Adrenal gland (tissue), 12 donors: ENCODE results near the gene CYP4V2. TPM values are rescaled to one million over a fixed set of nuclear protein-coding genes. Genes with fewer than 3 reads are reported as not detected.
A peak's percentile ranks its signal among the peaks of the same experiment; 100 is the strongest.

Experiments used
- DNase-seq, 7 donors: peaks; one replicate each; pipeline ENCODE4 v3.0.0-alpha.2; 2019 to 2020
- H3K27ac ChIP-seq, 5 donors: fragments of 200-600 bp; sonication (generic) in 4 of 5; 1 replicate in 3 of 5; 2 replicates in 2 of 5; pipeline versions ENCODE4 v1.5.1 to v1.8.0; 2016 to 2020; ENCODE audit warnings: mild to moderate bottlenecking in 1 of 5
- H3K27me3 ChIP-seq: fragments of 200-600 bp; 2 replicates; pipeline ENCODE4 v1.8.0; 2021
- H3K36me3 ChIP-seq, 2 donors: fragments of 200-600 bp; replicated peaks in 1 of 2; 1 replicate in 1 of 2; 2 replicates in 1 of 2; pipeline versions ENCODE4 v1.5.1 to v1.8.0; 2018 to 2022
- H3K4me1 ChIP-seq, 2 donors: fragments of 200-600 bp; replicated peaks in 1 of 2; 1 replicate in 1 of 2; 2 replicates in 1 of 2; pipeline versions ENCODE4 v1.5.1 to v1.8.0; 2018 to 2021
- H3K4me3 ChIP-seq, 4 donors: fragments of 200-600 bp; sonication (generic) in 3 of 4; one replicate each; pipeline ENCODE4 v1.5.1; 2016 to 2018
- H3K9me3 ChIP-seq, 3 donors: fragments of 200-600 bp; sonication (generic) in 1 of 3; replicated peaks in 1 of 3; 1 replicate in 2 of 3; 2 replicates in 1 of 3; pipeline versions ENCODE4 v1.5.1 to v1.8.0; 2016 to 2021
- CTCF ChIP-seq, 6 experiments: fragments of 450-650 bp in 4 of 6; fragments of 200-600 bp in 2 of 6; sonication (generic) in 1 of 6; IDR thresholded peaks; 1 replicate in 5 of 6; 2 replicates in 1 of 6; pipeline versions ENCODE4 v1.5.1 to v1.8.0; 2016 to 2021; ENCODE audit warnings: antibody characterized with exemption in 6 of 6, mild to moderate bottlenecking in 2 of 6, moderate library complexity in 1 of 6
- POLR2A ChIP-seq, 2 donors: fragments of 450-650 bp; IDR thresholded peaks; one replicate each; pipeline ENCODE4 v1.6.1; 2017; ENCODE audit warnings: antibody characterized with exemption in 2 of 2, mild to moderate bottlenecking in 2 of 2, moderate library complexity in 1 of 2
- WGBS, 4 donors: extraction: QIAGEN DNeasy Blood & Tissue Kit in 2 of 4; methylation state at CpG; one replicate each; pipeline versions ENCODE4 v1.1.5 to v1.1.7; 2013 to 2017; 5-methylcytosine and 5-hydroxymethylcytosine counted together
- intact Hi-C, 2 donors: fragments of 100-400 bp; cut with DNase I; formaldehyde crosslinking; loops; one replicate each; pipeline versions ENCODE4 v1.14.1 to v1.15.0; 2022 to 2023
- polyA plus RNA-seq, 3 donors: library from polyadenylated mRNA; stranded (reverse); fragments of 200-250 nt in 2 of 3; fragments of 350-450 nt in 1 of 3; fragmentation: Illumina TruSeq in 1 of 3; extraction: RNeasy Lipid Tissue Mini Kit (QIAGEN cat#74804) in 1 of 3; gene quantifications; one replicate each; pipeline ENCODE4 v1.2.3, GENCODE V29; 2013 to 2014
- total RNA-seq, 9 donors: library from RNA; depleted of rRNA in 4 of 9; stranded (reverse); fragments of >200 nt in 4 of 9; fragments of 120-200 nt in 1 of 9; fragmentation: NEBNext Ultra II Directional in 1 of 9; extraction: Animal tissue kit (Norgen Biotek cat#: 25700) in 1 of 9; gene quantifications; one replicate each; pipeline versions ENCODE4 v1.1.0 to v1.2.4, GENCODE V29; 2013 to 2023
- donor health status: healthy with polysubstance abuse.
- donor health status: Bipolar disorder and iron deficiency.
- donor health status: DM: yes; HTN: yes; CAD: no.
- donor health status: DM: no; HTN: no; CAD: no.
- donor health status: DM: no; HTN: no; CAD: no.
- donor health status: DM: yes; HTN: yes; CAD: no.

The CYP4V2 gene
- total and polyA plus RNA-seq, 12 donors = 11.5 to 106 (median 61.0) TPM

GRCh38 chr4:186146458-186146857 is 44.9 kb upstream of the CYP4V2 start:
- Histone ChIP-seq H3K4me3 (no peak overlapping the region), H3K36me3 (no peaks in the 10 kb centered on the region), H3K9me3 (no peaks in the 10 kb centered on the region), H3K4me1 (peaks cover 8 to 16% of the 10 kb centered on the region in 2 donors), H3K27ac (no peak overlapping the region), H3K27me3 (no peaks in the 10 kb centered on the region)
- WGBS, 4 donors = 70 to 83% (median 80%) methylated on average over 9 of the region's 9 CpGs
- TF ChIP-seq CTCF (IDR thresholded peaks at IDR 0.05) (no peak), POLR2A (IDR thresholded peaks at IDR 0.05) (no peak)
- DNase-seq = no peak
- intact Hi-C loops = no loop called here

DNA sequence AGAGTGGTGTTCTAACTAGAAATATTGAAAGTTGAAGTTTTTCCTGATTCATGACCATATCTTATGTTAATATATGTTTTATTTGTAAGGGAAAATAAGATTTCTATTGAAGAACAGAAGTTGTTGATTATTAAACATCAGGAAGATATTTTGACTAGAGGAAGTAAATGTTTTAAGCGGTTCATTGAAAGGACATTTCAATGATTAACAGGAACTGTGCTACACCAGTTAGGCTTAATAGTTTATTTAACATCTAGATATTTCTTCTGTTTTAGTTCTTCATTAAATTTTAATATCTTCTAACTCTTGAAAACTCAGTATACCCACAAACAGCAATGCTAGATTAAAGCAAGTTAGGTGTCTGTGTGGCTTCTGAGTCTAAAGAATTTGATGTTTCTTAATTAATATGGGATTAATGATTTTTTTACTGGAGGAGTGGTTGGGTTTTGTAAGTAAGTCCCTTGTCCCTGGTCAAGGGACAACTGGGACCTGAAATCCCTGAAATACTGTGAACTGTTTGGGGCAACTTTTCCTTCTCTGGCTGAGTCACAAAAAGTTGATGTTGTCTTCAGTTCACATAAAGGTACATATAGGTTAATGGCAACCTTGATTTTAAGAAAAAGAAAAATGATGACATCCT is 42.9 kb upstream of the CYP4V2 start:
- H3K4me1 ChIP-seq = peaks cover 8 to 16% of the 10 kb centered on the region in 2 donors
- TF ChIP-seq POLR2A (IDR thresholded peaks at IDR 0.05) = no peak
- no peak for TF ChIP-seq CTCF (IDR thresholded peaks at IDR 0.05)
- 88 to 94% (median 90%) methylated on average over 1 of the region's 1 CpG for WGBS, 4 donors
- intact Hi-C loops = no loop called here
- H3K9me3 ChIP-seq = no peaks in the 10 kb centered on the region
- no peak overlapping the region for H3K4me3 ChIP-seq
- no peaks in the 10 kb centered on the region for H3K36me3 ChIP-seq
- H3K27ac ChIP-seq = no peak overlapping the region
- DNase-seq = no peak
- no peaks in the 10 kb centered on the region for H3K27me3 ChIP-seq

DNA sequence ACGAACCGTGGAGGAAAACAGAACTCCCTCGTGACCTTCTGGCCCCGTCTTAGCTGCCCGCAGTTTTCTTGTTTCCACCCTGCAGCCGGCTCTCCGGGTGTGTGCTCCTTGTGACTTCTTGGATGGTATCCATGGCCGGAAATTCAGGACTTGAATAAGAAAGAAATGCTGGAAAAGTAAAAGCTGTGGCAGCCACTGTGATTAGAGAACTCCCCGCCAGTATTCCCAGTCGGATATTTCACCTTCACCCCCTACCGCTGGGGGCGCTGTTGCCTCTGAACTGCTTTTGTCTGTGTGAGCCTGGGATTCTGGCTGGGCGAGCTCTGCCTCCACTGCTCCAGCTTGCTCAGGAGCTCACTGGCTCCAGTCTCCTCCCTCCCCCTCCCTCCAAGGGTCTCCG is 41.5 kb upstream of the CYP4V2 start:
- intact Hi-C loops = no loop called here
- peaks cover 0 to 11% of the 10 kb centered on the region in 2 donors for H3K4me1 ChIP-seq
- H3K27me3 ChIP-seq = no peaks in the 10 kb centered on the region
- DNase-seq = peak; percentile 24 to 78 (median 52)
- TF ChIP-seq CTCF (IDR thresholded peaks at IDR 0.05) = peak in 3 of 6 experiments; percentile 35 to 70 (median 45)
- no peak for TF ChIP-seq POLR2A (IDR thresholded peaks at IDR 0.05)
- no peak overlapping the region for H3K4me3 ChIP-seq
- H3K27ac ChIP-seq = no peak overlapping the region
- 50 to 61% (median 60%) methylated on average over 14 of the region's 14 CpGs for WGBS, 4 donors
- H3K36me3 ChIP-seq = no peaks in the 10 kb centered on the region
- H3K9me3 ChIP-seq = no peaks in the 10 kb centered on the region

GRCh38 chr4:186150926-186151325 is 40.4 kb upstream of the CYP4V2 start:
- no peak for DNase-seq
- H3K27me3 ChIP-seq = no peaks in the 10 kb centered on the region
- peaks cover 0 to 4% of the 10 kb centered on the region in 2 donors for H3K4me1 ChIP-seq
- H3K9me3 ChIP-seq = no peaks in the 10 kb centered on the region
- no peak for TF ChIP-seq CTCF (IDR thresholded peaks at IDR 0.05)
- TF ChIP-seq POLR2A (IDR thresholded peaks at IDR 0.05) = no peak
- no peak overlapping the region for H3K27ac ChIP-seq
- intact Hi-C loops = no loop called here
- 90 to 94% (median 93%) methylated on average over 12 to 13 of the region's 13 CpGs for WGBS, 4 donors
- no peak overlapping the region for H3K4me3 ChIP-seq
- no peaks in the 10 kb centered on the region for H3K36me3 ChIP-seq
